ENCODE data around the gene KRTAP3-1.

KRTAP3-1 gene

DNA sequence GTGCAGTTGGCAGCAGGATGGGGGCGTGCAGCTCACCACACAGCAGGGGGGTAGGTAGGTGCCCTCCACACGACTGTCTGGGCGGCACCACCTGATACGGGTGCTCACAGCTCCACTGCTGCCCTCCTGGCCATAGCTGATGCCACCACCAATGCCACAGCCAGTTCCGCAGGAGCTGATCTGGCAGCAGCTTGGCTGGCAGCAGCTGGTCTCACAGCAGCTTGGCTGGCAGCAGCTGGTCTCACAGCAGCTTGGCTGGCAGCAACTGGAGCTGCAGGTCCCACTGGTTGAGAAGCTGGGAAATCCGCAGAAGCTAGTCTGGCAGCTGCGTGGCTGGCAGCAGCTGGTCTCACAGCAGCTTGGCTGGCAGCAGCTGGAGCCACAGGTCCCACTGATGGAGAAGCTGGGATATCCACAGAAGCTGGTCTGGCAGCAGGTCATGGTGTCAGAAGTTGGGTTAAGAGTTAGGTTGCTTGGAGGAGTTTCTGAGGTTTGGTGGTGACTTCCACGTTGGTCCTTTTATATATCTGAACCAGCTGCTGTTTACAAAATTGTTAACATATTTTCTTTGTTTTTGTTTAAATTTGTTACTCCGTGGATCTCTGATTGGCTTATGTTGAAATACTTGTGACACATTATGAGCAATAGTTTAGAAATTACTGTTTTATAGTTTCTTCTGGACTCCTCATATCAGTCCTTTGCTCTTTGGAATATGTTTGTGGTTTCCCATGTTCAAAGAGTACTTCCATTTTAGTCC lies 18.0 kb upstream of the KRTAP3-1 start, which contains the start of gene KRTAP1-5:
KRTAP1-5 (minus strand) TSS at position 494 of the 757 bp plus-strand sequence; CDS start at position 441, 53 bp downstream.
- TF ChIP-seq, protein P1, sequence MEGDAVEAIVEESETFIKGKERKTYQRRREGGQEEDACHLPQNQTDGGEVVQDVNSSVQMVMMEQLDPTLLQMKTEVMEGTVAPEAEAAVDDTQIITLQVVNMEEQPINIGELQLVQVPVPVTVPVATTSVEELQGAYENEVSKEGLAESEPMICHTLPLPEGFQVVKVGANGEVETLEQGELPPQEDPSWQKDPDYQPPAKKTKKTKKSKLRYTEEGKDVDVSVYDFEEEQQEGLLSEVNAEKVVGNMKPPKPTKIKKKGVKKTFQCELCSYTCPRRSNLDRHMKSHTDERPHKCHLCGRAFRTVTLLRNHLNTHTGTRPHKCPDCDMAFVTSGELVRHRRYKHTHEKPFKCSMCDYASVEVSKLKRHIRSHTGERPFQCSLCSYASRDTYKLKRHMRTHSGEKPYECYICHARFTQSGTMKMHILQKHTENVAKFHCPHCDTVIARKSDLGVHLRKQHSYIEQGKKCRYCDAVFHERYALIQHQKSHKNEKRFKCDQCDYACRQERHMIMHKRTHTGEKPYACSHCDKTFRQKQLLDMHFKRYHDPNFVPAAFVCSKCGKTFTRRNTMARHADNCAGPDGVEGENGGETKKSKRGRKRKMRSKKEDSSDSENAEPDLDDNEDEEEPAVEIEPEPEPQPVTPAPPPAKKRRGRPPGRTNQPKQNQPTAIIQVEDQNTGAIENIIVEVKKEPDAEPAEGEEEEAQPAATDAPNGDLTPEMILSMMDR (IDR thresholded peaks at IDR 0.05): no peak

- TF ChIP-seq, protein P1 (IDR thresholded peaks at IDR 0.05): no peak
Observed at GRCh38 chr17:41024697-41025096, 15.8 kb upstream of the KRTAP3-1 start.

GRCh38 chr17:41020336-41020735 lies 11.4 kb upstream of the KRTAP3-1 start:
- TF ChIP-seq, protein P1 (IDR thresholded peaks at IDR 0.05): no peak

GRCh38 chr17:41019415-41019814 lies 10.5 kb upstream of the KRTAP3-1 start:
- TF ChIP-seq, protein P1 (IDR thresholded peaks at IDR 0.05): no peak

DNA sequence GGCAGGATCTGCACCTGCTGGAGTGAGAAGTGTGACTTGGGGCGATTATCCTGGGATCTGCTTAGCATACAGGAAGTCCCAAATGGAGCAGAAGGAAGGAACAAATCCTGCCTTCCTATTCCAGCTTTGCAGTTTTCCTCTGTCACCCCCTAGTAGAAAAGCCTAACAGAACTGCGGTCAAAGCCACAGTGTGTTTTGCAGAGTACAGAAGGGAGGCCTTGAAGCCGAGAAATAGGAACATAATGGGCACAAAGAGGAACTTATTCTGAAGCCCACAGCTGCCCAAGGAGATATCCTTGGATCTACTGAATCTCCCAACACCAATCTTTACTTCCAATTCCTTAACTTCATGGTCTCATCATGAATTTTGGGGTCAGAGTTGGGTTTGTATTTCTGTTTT lies 9.6 kb upstream of the KRTAP3-1 start:
- TF ChIP-seq, protein P1 (IDR thresholded peaks at IDR 0.05): no peak

DNA sequence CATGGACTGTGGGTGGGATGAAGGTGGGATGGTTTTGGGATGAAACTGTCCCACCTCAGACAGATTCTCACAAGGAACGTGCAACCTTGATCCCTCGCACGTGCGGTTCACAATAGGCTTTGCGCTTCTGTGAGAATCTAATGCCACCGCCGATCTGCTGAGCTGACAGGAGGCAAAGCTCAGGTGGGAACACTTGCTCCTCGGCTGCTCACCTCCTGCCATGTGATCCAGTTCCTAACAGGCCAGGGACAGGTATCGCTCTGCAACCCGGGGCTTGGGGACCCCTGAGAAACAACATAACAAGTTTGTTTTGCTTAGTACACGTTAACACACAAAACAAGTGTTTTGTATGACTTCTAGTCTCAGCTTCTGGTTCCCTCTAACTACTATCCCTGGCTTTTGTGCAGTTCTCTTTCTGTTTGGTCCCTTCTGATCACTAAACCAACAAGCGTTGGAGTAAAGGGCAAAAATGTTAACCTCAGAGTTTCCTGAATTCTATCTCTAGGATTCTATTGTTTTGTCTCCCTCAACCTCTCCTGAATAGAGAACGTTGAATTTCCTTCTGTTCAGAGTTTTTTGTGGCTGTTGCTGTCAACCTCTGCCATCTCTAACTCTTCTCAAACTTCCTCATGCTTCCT lies 7.8 kb upstream of the KRTAP3-1 start:
- TF ChIP-seq, protein P1 (IDR thresholded peaks at IDR 0.05): no peak

GRCh38 chr17:41015454-41015853 lies 6.5 kb upstream of the KRTAP3-1 start:
- TF ChIP-seq, protein P1 (IDR thresholded peaks at IDR 0.05): no peak
